ENCODE measurements around the gene SLC1A7. TPM values are rescaled to one million over a fixed set of nuclear protein-coding genes. Genes with fewer than 3 reads are reported as not detected.

SLC1A7 gene
- polyA plus RNA-seq, 1 donor from 2014 or later, result not detected

GRCh38 chr1:53084589-53084971, 57.9 kb downstream of the SLC1A7 start:
- no peaks in the 10 kb centered on the region for H3K9me2 ChIP-seq (ENCODE audit: insufficient read depth, low read length)
- H4K20me1 ChIP-seq (ENCODE audit: insufficient read depth), result no peaks in the 10 kb centered on the region
- TF ChIP-seq, protein P1, sequence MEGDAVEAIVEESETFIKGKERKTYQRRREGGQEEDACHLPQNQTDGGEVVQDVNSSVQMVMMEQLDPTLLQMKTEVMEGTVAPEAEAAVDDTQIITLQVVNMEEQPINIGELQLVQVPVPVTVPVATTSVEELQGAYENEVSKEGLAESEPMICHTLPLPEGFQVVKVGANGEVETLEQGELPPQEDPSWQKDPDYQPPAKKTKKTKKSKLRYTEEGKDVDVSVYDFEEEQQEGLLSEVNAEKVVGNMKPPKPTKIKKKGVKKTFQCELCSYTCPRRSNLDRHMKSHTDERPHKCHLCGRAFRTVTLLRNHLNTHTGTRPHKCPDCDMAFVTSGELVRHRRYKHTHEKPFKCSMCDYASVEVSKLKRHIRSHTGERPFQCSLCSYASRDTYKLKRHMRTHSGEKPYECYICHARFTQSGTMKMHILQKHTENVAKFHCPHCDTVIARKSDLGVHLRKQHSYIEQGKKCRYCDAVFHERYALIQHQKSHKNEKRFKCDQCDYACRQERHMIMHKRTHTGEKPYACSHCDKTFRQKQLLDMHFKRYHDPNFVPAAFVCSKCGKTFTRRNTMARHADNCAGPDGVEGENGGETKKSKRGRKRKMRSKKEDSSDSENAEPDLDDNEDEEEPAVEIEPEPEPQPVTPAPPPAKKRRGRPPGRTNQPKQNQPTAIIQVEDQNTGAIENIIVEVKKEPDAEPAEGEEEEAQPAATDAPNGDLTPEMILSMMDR (IDR thresholded peaks at IDR 0.05; ENCODE audit: poor library complexity, severe bottlenecking), result no peak
- H2AFZ ChIP-seq (ENCODE audit: low read depth, low read length), result no peak overlapping the region
- no peaks in the 10 kb centered on the region for H3K9me3 ChIP-seq (ENCODE audit: low read length)
- no peaks in the 10 kb centered on the region for H3K36me3 ChIP-seq (ENCODE audit: insufficient read depth, low read length)
- H3K27me3 ChIP-seq (ENCODE audit: insufficient read depth, low read depth, low read length), result no peaks in the 10 kb centered on the region
- H3K4me2 ChIP-seq (ENCODE audit: low read length), result no peak overlapping the region
- H3K27ac ChIP-seq (ENCODE audit: low read length), result no peak overlapping the region
- H3K9ac ChIP-seq (ENCODE audit: low read length), result no peak overlapping the region
- no peak overlapping the region for H3K4me3 ChIP-seq (ENCODE audit: low read length)
- no peaks in the 10 kb centered on the region for H3K79me2 ChIP-seq (replicated peaks; ENCODE audit: insufficient read depth, low read length)
- no peaks in the 10 kb centered on the region for H3F3A ChIP-seq (ENCODE audit: insufficient read depth, low read length, poor library complexity, severe bottlenecking)

- Histone ChIP-seq H3K4me3 (ENCODE audit: low read length) (no peak overlapping the region), H3K27ac (ENCODE audit: low read length) (no peak overlapping the region)
These were observed 58.5 kb downstream of the SLC1A7 start for GRCh38 chr1:53083636-53084588.

More at GRCh38 chr1:53083636-53084588, 58.5 kb downstream of the SLC1A7 start:
- no peaks in the 10 kb centered on the region for H3K27me3 ChIP-seq (ENCODE audit: insufficient read depth, low read depth, low read length)
- no peaks in the 10 kb centered on the region for H3K9me3 ChIP-seq (ENCODE audit: low read length)
- no peaks in the 10 kb centered on the region for H3K36me3 ChIP-seq (ENCODE audit: insufficient read depth, low read length)
- H3K9me2 ChIP-seq (ENCODE audit: insufficient read depth, low read length), result no peaks in the 10 kb centered on the region
- no peaks in the 10 kb centered on the region for H3K79me2 ChIP-seq (replicated peaks; ENCODE audit: insufficient read depth, low read length)
- H2AFZ ChIP-seq (ENCODE audit: low read depth, low read length), result no peak overlapping the region
- H3K9ac ChIP-seq (ENCODE audit: low read length), result no peak overlapping the region
- H3F3A ChIP-seq (ENCODE audit: insufficient read depth, low read length, poor library complexity, severe bottlenecking), result no peaks in the 10 kb centered on the region
- no peak for TF ChIP-seq POLR2AphosphoS5 (IDR thresholded peaks at IDR 0.05)
- TF ChIP-seq, protein P1 (IDR thresholded peaks at IDR 0.05; ENCODE audit: poor library complexity, severe bottlenecking), result no peak
- no peak for TF ChIP-seq MXI1 (conservative IDR thresholded peaks at IDR 0.05; ENCODE audit: poor library complexity, severe bottlenecking)
- no peak for TF ChIP-seq TAF1 (IDR thresholded peaks at IDR 0.05; ENCODE audit: low read depth)
- TF ChIP-seq REST (IDR thresholded peaks at IDR 0.05; ENCODE audit: borderline replicate concordance), result no peak
- TF ChIP-seq EZH2 (IDR thresholded peaks at IDR 0.05; ENCODE audit: borderline replicate concordance, insufficient read depth, low read length, poor library complexity, severe bottlenecking), result no peak
- no peak for TF ChIP-seq SMC3 (conservative IDR thresholded peaks at IDR 0.05; ENCODE audit: poor library complexity)
- TF ChIP-seq EP300 (conservative IDR thresholded peaks at IDR 0.05; ENCODE audit: poor library complexity, severe bottlenecking), result no peak
- no peak for TF ChIP-seq RAD21 (conservative IDR thresholded peaks at IDR 0.05)
- no peaks in the 10 kb centered on the region for H4K20me1 ChIP-seq (ENCODE audit: insufficient read depth)
- no peak overlapping the region for H3K4me2 ChIP-seq (ENCODE audit: low read length)
